HFFc6 (cell line): ENCODE measurements around the gene PYGB. TPM values are rescaled to one million over a fixed set of nuclear protein-coding genes. Genes with fewer than 3 reads are reported as not detected.

Experiments
- DNase-seq: peaks from one replicate; pipeline ENCODE4 v3.0.0-alpha.2; 2018
- H3K27ac Mint-ChIP-seq: 2 replicates; pipeline ENCODE4 v1.8.0; 2020; ENCODE audit warnings: mild to moderate bottlenecking, mixed read lengths
- H3K27me3 Mint-ChIP-seq: 2 replicates; pipeline ENCODE4 v1.8.0; 2021; ENCODE audit warnings: mild to moderate bottlenecking, moderate library complexity, mixed read lengths; ENCODE audit not compliant: insufficient read depth
- H3K36me3 Mint-ChIP-seq: 2 replicates; pipeline ENCODE4 v1.8.0; 2021; ENCODE audit warnings: low read depth, mixed read lengths
- H3K4me1 Mint-ChIP-seq: 2 replicates; pipeline ENCODE4 v1.8.0; 2020; ENCODE audit warnings: low read depth, mixed read lengths
- H3K4me3 Mint-ChIP-seq: 2 replicates; pipeline ENCODE4 v1.8.0; 2020; ENCODE audit warnings: mild to moderate bottlenecking, moderate library complexity, mixed read lengths
- H3K9me3 Mint-ChIP-seq: 2 replicates; pipeline ENCODE4 v1.8.0; 2020; ENCODE audit warnings: mild to moderate bottlenecking, mixed read lengths
- CTCF ChIP-seq: fragments of 200-600 bp; sonication (generic); IDR thresholded peaks from 2 replicates; pipeline ENCODE4 v1.5.0; 2021; ENCODE audit warnings: antibody characterized with exemption, mild to moderate bottlenecking
- total RNA-seq, 6 experiments: library from RNA; stranded (reverse); fragmentation: NEBNext Ultra II Directional; extraction: Animal tissue kit (Norgen Biotek cat#: 25700); gene quantifications; 2 replicates in 1 of 6; 3 replicates in 5 of 6; pipeline ENCODE4 v1.2.3, GENCODE V29; 2021

PYGB gene
- total RNA-seq, 6 experiments from 2014 or later, result 65.4 to 75.6 (median 70.2) TPM

GRCh38 chr20:25251558-25251957 is 3.7 kb downstream of the PYGB start:
- H3K9me3 Mint-ChIP-seq, result no peaks in the 10 kb centered on the region
- H3K36me3 Mint-ChIP-seq, result peaks cover 18% of the 10 kb centered on the region; the same call in 1 of the 2 replicates
- TF ChIP-seq CTCF, result no peak
- H3K4me1 Mint-ChIP-seq, result peaks cover 61% of the 10 kb centered on the region
- no peaks in the 10 kb centered on the region; the same call in 1 of the 2 replicates for H3K27me3 Mint-ChIP-seq
- no peak overlapping the region for H3K4me3 Mint-ChIP-seq
- no peak for DNase-seq
- no peak overlapping the region for H3K27ac Mint-ChIP-seq

GRCh38 chr20:25252230-25252651 is 4.4 kb downstream of the PYGB start:
- Mint-ChIP-seq H3K36me3 (peaks cover 18% of the 10 kb centered on the region; the same call in 1 of the 2 replicates), H3K4me1 (peaks cover 55% of the 10 kb centered on the region), H3K27ac (no peak overlapping the region), H3K9me3 (no peaks in the 10 kb centered on the region), H3K4me3 (no peak overlapping the region), H3K27me3 (no peaks in the 10 kb centered on the region; the same call in 1 of the 2 replicates)
- no peak for DNase-seq
- TF ChIP-seq CTCF, result no peak

GRCh38 chr20:25252686-25253421 is 5.0 kb downstream of the PYGB start:
- Mint-ChIP-seq H3K4me3 (no peak overlapping the region), H3K27me3 (no peaks in the 10 kb centered on the region; the same call in 1 of the 2 replicates), H3K36me3 (peaks cover 18% of the 10 kb centered on the region; the same call in 1 of the 2 replicates), H3K9me3 (no peaks in the 10 kb centered on the region), H3K27ac (no peak overlapping the region), H3K4me1 (peaks cover 54% of the 10 kb centered on the region)
- DNase-seq, result no peak
- TF ChIP-seq CTCF, result no peak

- no peaks in the 10 kb centered on the region; the same call in 1 of the 2 replicates for H3K27me3 Mint-ChIP-seq
- H3K4me1 Mint-ChIP-seq, result peaks cover 54% of the 10 kb centered on the region
- H3K9me3 Mint-ChIP-seq, result no peaks in the 10 kb centered on the region
- H3K4me3 Mint-ChIP-seq, result no peak overlapping the region
- H3K36me3 Mint-ChIP-seq, result peaks cover 20% of the 10 kb centered on the region; the same call in 1 of the 2 replicates
- TF ChIP-seq CTCF, result no peak
- no peak for DNase-seq
- H3K27ac Mint-ChIP-seq, result no peak overlapping the region
Measured at GRCh38 chr20:25253606-25254275, 5.9 kb downstream of the PYGB start.

- Mint-ChIP-seq H3K4me1 (peaks cover 46% of the 10 kb centered on the region), H3K9me3 (no peaks in the 10 kb centered on the region), H3K27ac (no peak overlapping the region), H3K4me3 (no peak overlapping the region), H3K36me3 (peaks cover 28% of the 10 kb centered on the region), H3K27me3 (no peaks in the 10 kb centered on the region; the same call in 1 of the 2 replicates)
- DNase-seq, result no peak
- TF ChIP-seq CTCF, result no peak
Measured at GRCh38 chr20:25254571-25254970, 6.7 kb downstream of the PYGB start.
